ENCODE results near the gene NKX2-3.

NKX2-3 gene

GRCh38 chr10:99532687-99533495 lies at the start of gene NKX2-3:
Gene NKX2-3 (plus strand): TSS chr10:99532942. CDS start chr10:99533132, 190 bp downstream.
- DNase-seq = no peak

DNA sequence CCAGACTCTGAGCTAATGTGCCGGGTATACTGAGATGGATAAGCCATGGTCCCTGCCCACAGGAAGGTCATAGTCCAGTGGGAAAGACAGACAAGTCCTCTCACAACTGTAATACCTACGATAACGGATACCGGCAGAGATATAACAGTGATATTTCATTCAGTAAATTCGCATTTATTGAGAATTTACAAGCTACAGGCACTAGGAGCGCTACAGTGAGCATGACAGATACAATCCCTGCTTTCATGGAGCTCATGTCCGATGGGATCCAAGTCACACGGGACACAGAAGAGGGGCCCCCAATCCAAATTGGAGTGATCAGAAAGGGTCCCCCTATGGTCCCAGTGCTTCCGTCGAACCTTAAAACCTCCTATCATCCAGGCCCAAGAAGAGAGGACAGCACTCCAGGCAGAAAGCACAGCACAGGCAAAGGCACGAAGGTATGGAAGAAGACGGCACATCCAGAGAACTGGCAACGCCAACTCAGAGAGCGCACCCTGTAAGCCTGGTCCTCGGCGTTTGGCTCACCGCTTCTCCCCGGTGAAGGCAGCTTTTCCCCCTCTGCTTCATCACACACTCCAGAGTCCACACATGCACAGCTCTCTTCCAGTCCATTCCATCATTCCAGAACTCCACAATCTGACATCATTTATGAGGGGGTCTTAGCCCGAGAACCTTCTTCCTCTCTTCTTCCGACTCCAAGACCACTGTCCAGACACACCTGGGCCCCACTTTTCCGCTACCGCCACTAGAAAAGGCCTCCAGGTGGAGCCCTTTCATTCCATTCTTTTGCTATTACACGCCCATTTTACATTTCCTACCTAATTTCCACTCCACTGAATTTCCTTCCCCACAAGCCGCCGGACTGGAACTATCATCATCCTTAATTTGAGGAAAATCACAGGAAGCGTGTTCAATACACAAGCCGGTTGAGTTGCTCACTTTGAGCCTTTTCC lies 47.8 kb upstream of the NKX2-3 start:
- DNase-seq = no peak

GRCh38 chr10:99487125-99487807 lies 45.5 kb upstream of the NKX2-3 start:
- no peak for DNase-seq

DNA sequence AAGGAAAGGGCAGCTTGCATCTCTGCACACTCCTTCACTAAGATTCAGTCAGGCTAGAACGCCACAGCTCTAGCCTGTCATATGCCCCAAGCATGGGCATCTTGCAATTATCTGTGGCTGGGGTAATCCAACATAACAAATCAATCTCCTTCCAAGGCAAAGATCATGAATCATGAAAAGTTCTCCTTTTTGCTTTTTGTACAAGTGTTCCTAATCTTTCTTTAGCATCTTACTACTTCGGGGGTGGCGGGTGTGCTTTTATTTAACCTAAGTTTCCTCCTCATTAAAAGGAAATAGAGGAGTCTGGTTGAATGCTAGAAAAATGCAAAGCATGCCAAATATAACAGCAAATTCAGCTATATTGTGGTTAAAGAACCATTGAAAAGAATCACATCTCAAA lies 43.5 kb upstream of the NKX2-3 start:
- no peak for DNase-seq

- DNase-seq = no peak
These were observed 35.3 kb upstream of the NKX2-3 start for GRCh38 chr10:99497343-99498025.

- DNase-seq = no peak
These were observed 26.3 kb upstream of the NKX2-3 start for GRCh38 chr10:99506416-99506815.

GRCh38 chr10:99507265-99507664 lies 25.5 kb upstream of the NKX2-3 start:
- no peak for DNase-seq

GRCh38 chr10:99513061-99513460 lies 19.7 kb upstream of the NKX2-3 start:
- DNase-seq = no peak

DNA sequence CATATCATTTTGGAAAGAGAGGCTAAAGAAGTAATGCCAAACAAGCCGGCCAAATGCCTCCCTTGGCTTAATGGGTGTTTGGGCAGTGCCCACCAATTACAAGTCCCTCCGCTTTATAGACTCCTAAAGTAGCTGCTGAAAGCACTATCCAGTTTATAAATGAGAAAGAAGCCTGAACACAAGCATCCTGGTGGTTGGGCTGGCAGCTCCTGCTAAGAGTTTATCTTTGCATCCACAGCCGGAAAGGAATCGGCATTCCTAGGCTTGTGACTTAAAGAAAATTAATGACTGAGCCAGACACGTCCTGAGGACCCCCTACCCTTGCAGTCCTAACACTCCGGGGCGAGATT lies 13.1 kb upstream of the NKX2-3 start:
- no peak for DNase-seq

- no peak for DNase-seq
These were observed 12.5 kb upstream of the NKX2-3 start for GRCh38 chr10:99520040-99520846.

DNA sequence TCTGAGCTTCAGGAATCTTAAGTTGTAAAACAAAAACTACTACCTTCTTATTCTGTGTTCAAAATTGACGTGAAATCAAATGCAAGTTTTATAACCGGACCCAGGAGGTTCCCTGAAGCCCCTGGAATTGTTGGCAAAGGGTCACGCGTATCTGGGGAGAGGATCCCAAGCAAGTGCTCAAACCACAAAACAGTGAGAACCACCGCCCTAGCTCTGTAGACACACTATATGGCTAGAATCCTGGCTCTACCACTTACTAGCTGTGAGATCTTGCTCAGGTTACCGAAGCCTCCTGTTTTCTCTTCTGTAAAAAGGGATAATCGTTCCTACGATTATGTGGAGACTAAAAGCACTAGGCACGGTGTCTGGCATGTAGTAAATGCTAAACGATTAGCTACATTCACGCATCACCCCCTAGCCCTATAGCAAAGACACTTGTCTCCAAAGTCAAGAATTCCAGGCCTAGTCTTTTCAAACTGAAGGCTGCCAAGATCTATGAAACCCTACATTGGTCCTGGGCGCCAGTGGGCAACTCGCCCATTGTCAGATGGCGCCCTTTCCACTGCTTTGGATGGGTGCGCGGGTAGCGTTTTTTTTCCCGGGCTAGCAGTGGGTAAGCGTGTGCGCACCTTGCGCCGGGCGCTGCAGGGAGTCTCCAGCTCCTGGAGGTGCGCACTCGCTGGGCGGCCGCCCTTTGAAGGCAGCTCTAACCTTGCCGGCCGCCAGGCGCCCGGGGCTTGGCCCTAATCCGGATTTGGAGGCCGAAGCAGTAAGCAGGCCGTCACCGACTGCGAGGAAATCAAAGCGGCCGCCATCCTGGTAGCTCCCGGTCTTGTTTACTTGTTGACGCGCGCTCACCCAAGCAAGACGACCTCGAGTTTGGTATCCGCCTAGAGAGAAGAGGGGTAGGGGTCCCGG lies 11.6 kb upstream of the NKX2-3 start:
- no peak for DNase-seq

DNA sequence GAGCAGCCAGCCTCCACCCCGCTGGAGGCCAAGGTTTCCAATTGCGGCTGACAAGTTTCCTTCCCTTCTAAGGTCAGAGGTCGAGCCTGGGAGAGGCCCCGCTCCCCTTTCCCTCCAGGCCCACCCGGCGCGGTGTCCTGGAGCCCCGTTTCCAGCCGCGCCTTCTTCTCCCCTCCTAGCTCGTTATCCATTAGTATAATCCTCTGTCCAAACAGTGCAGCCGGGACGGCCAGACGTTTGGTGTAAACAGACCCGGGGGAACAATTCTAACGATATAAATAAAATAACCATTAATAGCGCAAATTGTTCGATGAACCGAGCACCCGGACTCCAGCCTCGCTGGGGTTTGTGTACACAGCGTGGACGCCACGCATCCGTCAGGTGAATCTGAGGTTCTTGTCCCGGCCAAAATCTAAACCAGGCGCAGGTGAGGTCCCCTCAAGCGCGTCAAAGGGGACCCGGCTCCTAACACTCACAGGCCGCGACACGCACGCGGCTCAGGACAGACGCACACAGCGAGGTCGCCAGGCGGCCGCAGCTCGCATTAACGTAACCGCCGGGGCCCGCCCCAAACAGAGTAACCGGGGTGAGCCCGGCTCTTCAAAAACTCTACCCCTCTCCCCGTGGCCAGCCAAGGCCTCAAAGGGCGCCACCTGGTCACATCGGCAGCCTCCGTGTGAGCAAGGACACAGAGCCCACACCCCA lies 10.8 kb upstream of the NKX2-3 start:
- DNase-seq = no peak

DNA sequence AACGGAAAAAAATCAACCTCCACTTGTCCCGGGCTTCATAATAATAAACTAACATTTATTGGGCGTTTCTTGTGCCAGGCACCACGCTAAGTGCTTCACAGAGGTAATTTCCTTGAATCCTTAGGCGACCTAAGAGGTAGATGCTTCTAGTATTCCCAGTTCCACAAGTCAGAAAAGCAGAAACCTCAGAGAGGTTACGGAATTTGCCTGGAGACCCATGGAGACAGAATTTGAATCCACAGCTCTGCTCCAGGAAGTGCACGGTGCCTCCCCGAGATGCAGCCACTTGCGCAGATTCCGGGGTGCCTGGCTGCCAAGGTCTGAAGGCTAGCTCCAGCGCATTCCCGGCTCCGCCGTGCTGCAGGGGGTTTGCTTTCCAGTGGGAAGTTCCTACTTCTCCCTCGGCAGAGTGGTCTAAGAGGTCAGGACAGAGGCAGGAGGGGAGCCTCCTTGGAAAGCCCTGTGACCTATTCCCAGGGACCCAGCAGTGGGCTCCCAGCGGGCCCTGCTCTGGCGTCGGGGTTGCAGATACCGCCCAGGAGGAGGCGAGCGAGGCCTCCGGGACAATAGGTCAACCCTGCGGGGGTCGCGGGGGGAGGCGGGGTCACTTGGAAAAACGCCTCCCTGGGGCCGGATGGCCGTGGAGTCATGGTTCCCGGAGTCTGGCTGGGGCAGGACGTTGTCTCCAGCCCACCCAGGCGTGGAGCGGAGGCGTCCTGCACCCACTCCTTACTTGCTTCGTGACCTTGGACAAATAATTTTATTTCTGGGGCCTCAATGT lies 10.1 kb upstream of the NKX2-3 start:
- DNase-seq = no peak

DNA sequence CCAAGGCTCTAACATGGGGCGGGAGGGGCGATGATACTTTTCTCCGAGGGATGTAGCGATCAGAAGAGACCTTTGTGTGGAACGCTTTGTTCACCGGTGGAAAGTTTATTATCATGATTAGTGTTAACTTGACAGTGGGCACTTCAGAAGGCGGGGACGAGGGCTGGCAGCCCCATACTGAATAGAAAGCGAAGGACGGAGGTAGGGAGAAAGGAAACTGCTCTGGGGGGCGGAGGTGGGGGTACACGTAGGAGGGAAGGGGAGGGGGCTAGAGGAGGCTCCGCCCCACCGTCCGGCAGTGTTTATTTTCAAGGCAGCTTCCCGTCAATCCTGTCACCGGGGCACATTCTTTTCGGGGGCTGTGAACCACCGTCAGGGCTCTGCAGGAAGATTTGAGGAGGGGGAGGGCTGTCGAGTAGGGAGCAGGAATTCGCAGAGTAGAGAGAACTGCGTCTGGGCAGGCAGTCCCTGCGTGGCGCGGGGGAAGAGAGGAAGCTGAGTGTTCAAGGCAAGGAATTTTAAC lies 9.4 kb upstream of the NKX2-3 start:
- no peak for DNase-seq

DNA sequence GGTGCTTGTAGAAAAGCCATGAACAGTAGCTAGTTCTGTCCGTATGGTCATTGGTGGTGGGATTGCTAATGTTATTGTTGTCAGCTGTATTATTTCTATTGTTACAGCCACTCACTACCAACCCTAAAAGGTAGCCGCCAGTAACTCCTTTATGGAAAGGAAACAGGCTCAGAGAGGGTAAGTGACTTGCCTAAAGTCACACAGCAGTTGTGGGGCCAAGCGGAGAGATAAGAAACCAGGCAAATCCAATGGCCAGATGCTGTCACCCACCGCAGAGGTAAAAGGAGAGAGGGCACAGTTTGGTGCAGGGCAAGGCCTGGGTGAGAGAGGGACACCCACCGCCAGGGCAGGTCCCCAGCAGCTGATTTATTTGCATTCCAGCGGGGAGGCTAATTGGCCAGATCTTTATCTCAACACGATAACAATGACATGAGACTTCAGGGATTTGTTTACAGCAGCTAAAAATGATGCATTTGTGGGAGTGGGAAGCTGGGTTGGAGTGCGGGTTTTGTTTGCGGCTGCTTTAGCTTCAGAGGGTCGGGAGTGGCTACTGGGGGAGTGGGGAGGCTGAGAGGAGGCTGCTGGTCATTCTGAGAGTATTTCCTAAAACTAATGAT lies 8.6 kb upstream of the NKX2-3 start:
- no peak for DNase-seq

- no peak for DNase-seq
These were observed 7.9 kb upstream of the NKX2-3 start for GRCh38 chr10:99524736-99525380.

DNA sequence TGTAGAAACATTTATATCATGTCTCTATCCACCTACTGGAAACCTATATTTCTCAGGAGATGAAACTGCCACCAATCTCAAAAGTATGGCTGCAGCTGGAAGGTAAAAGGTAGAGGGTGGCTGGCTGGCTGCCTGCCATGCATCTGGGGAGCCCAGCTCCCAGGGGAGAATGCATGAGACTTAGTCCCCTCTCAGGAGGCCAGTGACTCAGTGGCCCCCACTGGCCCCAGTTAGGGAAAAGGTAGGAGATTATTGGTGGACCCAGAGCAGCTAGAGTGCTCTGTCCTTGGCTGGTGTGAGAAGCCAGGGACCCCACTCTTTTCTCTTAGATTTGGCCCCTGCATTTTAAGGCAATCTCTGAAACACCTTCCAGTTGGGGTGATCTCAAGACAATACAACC lies 6.8 kb upstream of the NKX2-3 start:
- DNase-seq = no peak
